HTERT RPE-1 (cell line): ENCODE data around the gene ZNRF3.
"Not testable (repeated sequence)": the region's sequence is repeated elsewhere in the genome, so short reads cannot be mapped to it uniquely, and the experiment has no call there.

Experiments used
- in situ Hi-C: fragments of 300-500 bp; cut with MboI; formaldehyde crosslinking; loops from 4 replicates; pipeline ENCODE4 v1.14.3; 2020; ENCODE audit warnings: low sequenced_read_pairs

ZNRF3 gene

GRCh38 chr22:28883917-28884746 is 760 bp downstream of the ZNRF3 start:
- in situ Hi-C loops = no loop called here

DNA sequence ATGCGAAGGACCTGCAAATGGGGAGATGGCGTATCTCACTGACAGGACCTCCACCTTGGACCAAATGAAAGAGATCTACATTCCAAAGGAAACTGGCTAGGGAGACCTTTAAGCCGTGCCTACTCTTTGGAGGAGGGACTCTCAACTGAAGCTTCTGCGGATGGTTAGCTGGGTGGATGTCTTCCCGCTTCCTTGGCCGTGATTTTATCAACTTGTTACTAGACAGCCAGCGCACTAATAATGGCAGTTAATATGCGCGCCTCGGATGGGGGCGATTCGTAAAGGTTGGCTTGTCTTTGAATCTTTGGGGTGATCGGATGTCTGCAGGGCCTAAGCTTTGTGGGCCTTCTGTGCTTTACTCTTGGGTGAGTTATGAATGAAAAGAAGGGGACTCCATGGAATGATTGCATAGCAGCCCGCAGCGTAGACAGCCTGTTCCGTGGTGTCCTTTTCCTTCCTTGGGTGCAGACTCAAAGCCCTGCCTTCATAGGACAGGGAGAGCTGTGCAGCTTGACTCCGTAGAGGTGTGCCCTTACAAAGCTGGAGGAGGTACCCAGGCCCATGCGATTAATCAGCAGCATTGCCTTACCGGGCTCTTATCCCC is 1.5 kb downstream of the ZNRF3 start:
- in situ Hi-C loops = no loop called here

GRCh38 chr22:28885939-28886338 is 2.6 kb downstream of the ZNRF3 start:
- in situ Hi-C loops = no loop called here

DNA sequence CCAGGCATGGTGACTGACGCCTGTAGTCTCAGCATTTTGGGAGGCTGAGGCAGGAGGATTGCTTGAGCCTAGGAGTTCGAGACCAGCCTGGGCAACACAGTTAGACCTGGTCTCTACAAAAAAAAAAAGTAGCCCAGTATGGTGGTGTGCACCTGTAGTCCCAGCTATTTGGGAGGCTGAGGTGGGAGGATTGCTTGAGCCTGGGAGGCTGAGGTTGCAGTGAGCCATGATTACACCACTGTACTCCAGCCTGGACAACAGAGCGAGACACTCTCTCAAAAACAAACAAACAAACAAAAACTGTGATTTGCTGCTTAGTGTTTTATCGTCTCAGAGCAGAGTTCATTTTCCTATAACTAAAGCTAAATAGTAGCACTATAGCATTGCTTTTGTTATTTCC is 3.3 kb downstream of the ZNRF3 start:
- in situ Hi-C loops = not testable (repeated sequence)

DNA sequence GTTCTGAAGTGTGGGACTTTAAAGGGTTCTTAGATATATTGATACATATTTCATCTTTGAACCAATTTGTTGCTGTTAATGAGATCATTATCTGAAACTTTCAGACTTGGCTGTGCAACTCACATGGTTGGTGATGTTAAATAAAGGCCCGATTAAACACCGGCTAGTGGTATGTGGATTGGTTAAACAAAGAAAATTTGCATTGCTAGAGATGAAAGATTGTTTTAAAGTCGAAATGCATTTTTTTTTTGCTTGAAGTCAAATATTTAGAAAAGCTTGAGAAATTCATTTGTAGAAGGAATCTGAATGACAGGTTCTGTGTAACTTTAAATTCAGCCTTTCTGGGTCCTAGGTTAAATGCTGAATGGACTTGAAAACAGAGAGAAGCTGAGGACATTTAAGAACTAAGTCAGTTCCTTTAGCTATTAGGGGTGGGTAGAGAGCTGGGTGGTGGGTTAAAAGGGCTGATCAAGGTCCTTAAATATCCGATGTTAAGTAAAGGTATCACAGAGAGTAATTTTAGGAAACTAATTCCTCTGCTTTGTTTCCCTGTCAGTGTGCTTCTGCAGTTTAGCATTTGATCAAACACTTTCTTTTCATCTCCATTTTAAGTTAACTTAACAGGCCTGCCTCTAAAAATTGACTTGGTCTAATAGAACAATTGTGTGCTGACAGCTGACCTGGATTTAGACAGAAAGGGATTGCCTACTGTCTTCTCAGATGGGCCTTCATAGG is 4.5 kb downstream of the ZNRF3 start:
- in situ Hi-C loops = no loop called here

- in situ Hi-C loops = no loop called here
Measured at GRCh38 chr22:28889478-28890024, 6.2 kb downstream of the ZNRF3 start.

DNA sequence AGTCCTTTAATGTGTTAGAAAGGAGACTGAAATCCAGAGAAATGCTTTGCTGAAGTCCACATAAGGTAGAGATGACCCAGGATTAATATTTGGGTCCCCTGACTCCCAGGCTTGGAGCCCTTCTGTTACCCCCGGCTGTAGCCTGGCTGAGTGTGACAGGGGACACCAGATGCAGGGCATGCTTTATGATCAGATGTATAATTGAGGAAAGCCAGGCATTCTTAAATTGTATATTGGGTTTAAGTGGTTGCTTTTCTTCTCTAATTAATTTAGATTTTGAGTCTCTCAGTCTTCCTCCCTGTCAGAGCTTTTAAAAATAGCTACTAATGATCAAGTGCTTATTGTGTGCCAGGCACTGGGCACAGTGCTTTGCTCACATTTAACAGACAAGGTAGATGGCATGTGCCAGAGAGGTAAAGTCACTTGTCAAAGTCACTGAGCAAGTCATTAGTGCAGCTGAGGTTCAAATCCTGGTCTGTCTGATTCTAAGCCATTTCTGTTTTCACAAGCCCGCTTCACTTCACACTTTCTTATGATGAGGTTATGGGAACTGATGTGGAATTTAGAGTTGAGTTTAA is 7.9 kb downstream of the ZNRF3 start:
- in situ Hi-C loops = no loop called here

DNA sequence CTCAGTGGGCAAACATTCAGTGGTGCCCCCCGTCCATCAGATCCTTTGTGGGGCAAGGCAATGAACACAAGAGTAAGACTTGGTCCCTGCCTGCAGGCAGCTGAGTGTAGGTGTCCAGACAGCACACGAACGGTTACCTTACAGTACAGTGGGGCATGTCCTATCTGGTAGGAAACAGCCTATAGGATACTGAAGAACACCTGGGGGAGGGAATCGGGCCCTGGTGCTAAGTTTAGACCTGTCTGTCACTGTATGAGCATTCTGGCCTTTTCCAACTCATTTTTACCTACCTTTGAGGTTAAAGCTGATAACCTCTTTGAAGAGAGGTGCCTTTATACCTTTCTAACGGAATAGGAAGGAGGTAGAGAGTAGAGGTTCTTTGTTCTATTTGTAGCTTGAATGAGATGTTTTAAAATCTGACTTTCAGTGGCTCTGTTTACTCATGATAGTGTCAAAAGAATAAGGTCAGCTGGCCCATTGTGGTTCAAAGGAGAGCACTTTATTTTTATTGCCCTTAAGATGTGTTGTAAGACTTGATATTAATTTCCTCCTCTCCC is 8.9 kb downstream of the ZNRF3 start:
- in situ Hi-C loops = no loop called here

GRCh38 chr22:28893810-28894209 is 10.4 kb downstream of the ZNRF3 start:
- in situ Hi-C loops = no loop called here

DNA sequence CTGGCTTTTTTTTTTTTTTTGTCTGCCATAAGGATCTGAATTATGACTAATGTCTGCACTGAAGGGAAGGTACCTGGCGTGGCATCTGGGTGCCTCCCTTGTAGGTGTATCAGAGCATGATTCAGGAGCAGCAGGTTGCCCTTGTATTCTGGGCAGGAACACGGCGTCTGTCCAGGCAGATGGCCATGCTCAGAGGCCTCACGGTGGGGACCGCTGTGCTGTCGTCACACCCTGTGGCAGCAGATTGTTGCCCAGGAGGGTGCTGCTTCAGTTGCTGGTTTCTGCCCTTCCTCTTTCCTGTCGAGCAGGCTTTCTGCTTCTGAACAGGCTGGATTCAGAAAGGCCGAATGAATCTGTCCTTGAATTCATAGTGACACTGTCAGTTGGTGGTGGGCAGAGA is 11.0 kb downstream of the ZNRF3 start:
- in situ Hi-C loops = no loop called here

DNA sequence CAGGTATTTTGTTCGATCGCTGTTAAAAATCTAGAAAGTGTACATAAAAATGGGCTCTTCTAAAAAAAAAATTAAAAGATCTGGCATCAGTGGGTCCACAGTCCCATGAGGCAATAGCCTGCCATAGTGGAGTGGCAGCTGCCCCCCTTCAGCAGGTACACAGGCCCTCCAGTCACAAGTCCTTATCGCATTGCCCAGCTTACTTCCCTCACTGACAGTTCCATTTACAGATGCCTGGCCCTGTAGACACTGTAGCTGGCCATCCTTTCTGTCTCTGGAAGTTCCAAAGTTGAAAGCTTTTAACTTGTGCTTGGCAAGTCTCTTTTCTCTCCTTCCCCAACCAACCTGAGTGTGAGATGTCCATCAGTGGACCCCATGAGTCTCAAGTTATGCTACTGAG is 11.4 kb downstream of the ZNRF3 start:
- in situ Hi-C loops = no loop called here

GRCh38 chr22:28896611-28897010 is 13.2 kb downstream of the ZNRF3 start:
- in situ Hi-C loops = no loop called here

- in situ Hi-C loops = no loop called here
Measured at GRCh38 chr22:28898233-28898629, 14.9 kb downstream of the ZNRF3 start.

DNA sequence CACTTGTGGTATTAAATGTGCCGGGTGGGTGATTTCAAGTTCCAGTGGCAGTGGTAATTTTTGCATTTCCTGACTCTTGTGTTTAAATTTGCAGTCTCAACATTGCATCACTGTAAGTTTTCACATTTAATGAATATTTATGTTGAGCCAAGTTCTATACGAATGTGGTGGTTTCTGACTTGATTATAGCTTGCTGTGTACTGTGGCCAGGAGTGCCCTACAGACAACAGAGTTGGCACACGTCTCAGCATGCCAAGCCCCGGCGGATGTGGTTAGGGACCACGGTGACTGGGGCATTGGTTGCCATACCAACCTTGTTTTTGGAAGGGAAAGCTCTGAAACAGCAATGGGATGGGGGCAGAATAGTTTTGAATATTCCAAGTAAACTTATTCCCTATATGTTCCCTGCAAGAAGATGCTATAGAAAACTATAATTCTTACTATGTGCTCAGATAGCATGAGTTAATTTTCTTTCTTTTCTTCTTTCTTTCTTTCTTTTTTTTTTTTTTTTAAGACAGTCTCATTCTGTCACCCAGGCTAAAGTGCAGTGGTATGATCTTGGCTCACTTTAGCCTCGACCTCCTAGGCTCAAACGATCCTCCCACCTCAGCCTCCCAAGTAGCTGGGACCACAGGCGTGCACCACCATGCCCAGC is 16.0 kb downstream of the ZNRF3 start:
- in situ Hi-C loops = no loop called here

- in situ Hi-C loops = no loop called here
Measured at GRCh38 chr22:28900379-28900925, 17.1 kb downstream of the ZNRF3 start.

DNA sequence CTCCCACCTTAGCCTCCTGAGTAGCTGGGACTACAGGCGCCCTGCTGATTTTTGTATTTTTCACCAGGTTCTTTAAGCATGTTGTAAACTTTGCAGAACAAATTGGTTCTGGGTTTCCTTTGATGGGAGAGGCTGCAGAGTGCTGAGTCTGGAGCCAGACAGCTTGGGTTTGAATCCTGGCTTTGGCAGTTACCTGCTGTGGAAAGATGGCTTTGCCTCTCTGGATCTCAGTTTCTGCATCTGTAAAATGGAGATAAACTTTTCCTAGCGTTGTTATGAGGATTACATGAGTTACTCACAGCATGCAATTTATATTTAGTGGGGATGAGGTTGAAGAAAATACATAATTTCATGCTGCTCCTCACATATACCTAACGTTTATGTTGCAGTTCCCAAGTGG is 19.1 kb downstream of the ZNRF3 start:
- in situ Hi-C loops = no loop called here

GRCh38 chr22:28903080-28903479 is 19.7 kb downstream of the ZNRF3 start:
- in situ Hi-C loops = no loop called here

DNA sequence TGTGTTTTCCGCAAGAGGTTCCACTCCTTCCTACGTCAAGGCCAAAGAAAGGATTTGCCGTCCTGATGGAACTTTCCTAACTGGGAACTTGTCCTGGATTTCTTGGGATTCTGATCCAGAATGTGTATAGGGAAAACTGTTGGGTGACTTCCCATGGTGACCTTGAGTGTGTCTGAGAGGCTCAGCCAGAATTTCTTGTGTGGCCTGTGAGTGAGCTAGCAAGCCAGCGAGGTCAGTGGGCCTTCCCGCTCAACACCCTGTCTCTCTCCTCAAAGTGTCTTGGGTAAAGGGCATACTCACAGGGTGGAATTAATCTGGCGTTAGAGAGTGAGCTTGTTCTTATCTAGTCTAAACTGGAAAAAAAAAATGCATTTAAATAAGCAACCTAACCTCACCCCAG is 20.4 kb downstream of the ZNRF3 start:
- in situ Hi-C loops = no loop called here

- in situ Hi-C loops = no loop called here
Measured at GRCh38 chr22:28904211-28904896, 21.0 kb downstream of the ZNRF3 start.
